Measurements from ENCODE around the gene LAMTOR3.

GRCh38 chr4:99917575-99917974 is 23.3 kb upstream of the LAMTOR3 start:
- no peak for TF ChIP-seq EZH2 (IDR thresholded peaks at IDR 0.05)
- no peak for TF ChIP-seq POLR2AphosphoS5 (IDR thresholded peaks at IDR 0.05; ENCODE audit: borderline replicate concordance, low read depth, low read length)
- no peak for TF ChIP-seq FOXP2 (optimal IDR thresholded peaks at IDR 0.05; ENCODE audit: control extremely low read depth, extremely low read length, insufficient read depth)

Data from SK-N-MC (cell line).